ENCODE data around the gene MAPK9. TPM values are rescaled to one million over a fixed set of nuclear protein-coding genes. Genes with fewer than 3 reads are reported as not detected.
"Not testable (repeated sequence)": the region's sequence is repeated elsewhere in the genome, so short reads cannot be mapped to it uniquely, and the experiment has no call there.

Gene MAPK9
- total RNA-seq, 1 donor from 2014 or later = 47.4 TPM

- Mint-ChIP-seq H3K4me1 (ENCODE audit: low read depth, unreplicated experiment) (no peaks in the 10 kb centered on the region), H3K9me3 (ENCODE audit: unreplicated experiment) (peaks cover 1% of the 10 kb centered on the region), H3K4me3 (ENCODE audit: unreplicated experiment) (no peak overlapping the region), H3K36me3 (ENCODE audit: unreplicated experiment) (peaks cover 7% of the 10 kb centered on the region), H3K27me3 (ENCODE audit: unreplicated experiment) (peaks cover 1% of the 10 kb centered on the region), H3K27ac (ENCODE audit: unreplicated experiment) (no peak overlapping the region)
- TF ChIP-seq, protein P1, sequence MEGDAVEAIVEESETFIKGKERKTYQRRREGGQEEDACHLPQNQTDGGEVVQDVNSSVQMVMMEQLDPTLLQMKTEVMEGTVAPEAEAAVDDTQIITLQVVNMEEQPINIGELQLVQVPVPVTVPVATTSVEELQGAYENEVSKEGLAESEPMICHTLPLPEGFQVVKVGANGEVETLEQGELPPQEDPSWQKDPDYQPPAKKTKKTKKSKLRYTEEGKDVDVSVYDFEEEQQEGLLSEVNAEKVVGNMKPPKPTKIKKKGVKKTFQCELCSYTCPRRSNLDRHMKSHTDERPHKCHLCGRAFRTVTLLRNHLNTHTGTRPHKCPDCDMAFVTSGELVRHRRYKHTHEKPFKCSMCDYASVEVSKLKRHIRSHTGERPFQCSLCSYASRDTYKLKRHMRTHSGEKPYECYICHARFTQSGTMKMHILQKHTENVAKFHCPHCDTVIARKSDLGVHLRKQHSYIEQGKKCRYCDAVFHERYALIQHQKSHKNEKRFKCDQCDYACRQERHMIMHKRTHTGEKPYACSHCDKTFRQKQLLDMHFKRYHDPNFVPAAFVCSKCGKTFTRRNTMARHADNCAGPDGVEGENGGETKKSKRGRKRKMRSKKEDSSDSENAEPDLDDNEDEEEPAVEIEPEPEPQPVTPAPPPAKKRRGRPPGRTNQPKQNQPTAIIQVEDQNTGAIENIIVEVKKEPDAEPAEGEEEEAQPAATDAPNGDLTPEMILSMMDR (IDR thresholded peaks at IDR 0.05; ENCODE audit: partially characterized antibody, unreplicated experiment) = no peak
- DNase-seq = no peak
These were observed 11.5 kb upstream of the MAPK9 start for GRCh38 chr5:180303226-180304015.

DNA sequence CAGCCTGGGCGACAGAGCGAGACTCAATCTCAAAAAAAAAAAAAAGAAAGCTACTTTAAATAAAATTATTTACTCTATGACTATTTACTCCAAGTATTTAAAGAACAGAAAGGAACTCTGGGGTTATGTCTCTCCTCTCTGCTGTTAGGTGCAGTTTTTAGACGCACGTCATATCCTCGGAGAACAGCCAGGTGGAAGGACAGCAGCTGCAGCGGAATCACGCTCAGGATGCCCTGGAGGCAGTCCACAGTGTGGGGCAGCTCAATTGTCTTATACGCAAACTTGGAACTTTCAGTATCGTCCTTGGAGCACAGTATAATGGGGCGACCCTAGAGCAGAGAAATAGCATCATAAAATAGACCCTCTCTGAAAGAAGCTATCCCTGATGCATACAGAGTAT, 10.4 kb upstream of the MAPK9 start:
- Mint-ChIP-seq H3K9me3 (ENCODE audit: unreplicated experiment) (peaks cover 3% of the 10 kb centered on the region), H3K27ac (ENCODE audit: unreplicated experiment) (no peak overlapping the region), H3K4me1 (ENCODE audit: low read depth, unreplicated experiment) (no peaks in the 10 kb centered on the region), H3K27me3 (ENCODE audit: unreplicated experiment) (peaks cover 5% of the 10 kb centered on the region), H3K36me3 (ENCODE audit: unreplicated experiment) (peaks cover 7% of the 10 kb centered on the region), H3K4me3 (ENCODE audit: unreplicated experiment) (no peak overlapping the region)
- TF ChIP-seq, protein P1 (IDR thresholded peaks at IDR 0.05; ENCODE audit: partially characterized antibody, unreplicated experiment) = no peak
- no peak for DNase-seq

DNA sequence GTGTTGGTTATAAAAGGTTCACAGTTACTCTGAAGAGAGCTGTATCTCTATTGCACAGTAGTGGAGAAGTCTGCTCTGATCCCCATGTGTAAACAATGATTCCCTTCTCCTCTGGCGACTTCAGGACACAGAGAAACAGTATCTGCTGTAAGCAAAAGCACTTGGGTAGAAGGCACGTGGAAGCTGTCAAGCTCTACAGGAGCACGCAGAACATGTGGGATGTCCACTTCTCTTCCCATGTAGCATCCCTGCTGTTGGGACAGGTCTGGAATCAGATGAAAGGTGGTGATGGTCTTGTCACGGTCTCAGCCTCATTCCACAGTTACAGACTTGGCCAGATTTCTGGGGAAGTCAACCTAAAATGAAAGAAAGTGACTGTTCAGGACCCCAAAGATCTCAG, 9.4 kb upstream of the MAPK9 start:
- H3K9me3 Mint-ChIP-seq (ENCODE audit: unreplicated experiment) = peaks cover 3% of the 10 kb centered on the region
- H3K27me3 Mint-ChIP-seq (ENCODE audit: unreplicated experiment) = peaks cover 5% of the 10 kb centered on the region
- H3K4me3 Mint-ChIP-seq (ENCODE audit: unreplicated experiment) = no peak overlapping the region
- no peak overlapping the region for H3K27ac Mint-ChIP-seq (ENCODE audit: unreplicated experiment)
- TF ChIP-seq, protein P1 (IDR thresholded peaks at IDR 0.05; ENCODE audit: partially characterized antibody, unreplicated experiment) = no peak
- no peak for DNase-seq
- peaks cover 7% of the 10 kb centered on the region for H3K36me3 Mint-ChIP-seq (ENCODE audit: unreplicated experiment)
- H3K4me1 Mint-ChIP-seq (ENCODE audit: low read depth, unreplicated experiment) = no peaks in the 10 kb centered on the region

GRCh38 chr5:180299526-180299925, 7.6 kb upstream of the MAPK9 start:
- no peaks in the 10 kb centered on the region for H3K4me1 Mint-ChIP-seq (ENCODE audit: low read depth, unreplicated experiment)
- H3K9me3 Mint-ChIP-seq (ENCODE audit: unreplicated experiment) = peaks cover 4% of the 10 kb centered on the region
- no peak for DNase-seq
- H3K36me3 Mint-ChIP-seq (ENCODE audit: unreplicated experiment) = peaks cover 7% of the 10 kb centered on the region
- TF ChIP-seq, protein P1 (IDR thresholded peaks at IDR 0.05; ENCODE audit: partially characterized antibody, unreplicated experiment) = no peak
- H3K4me3 Mint-ChIP-seq (ENCODE audit: unreplicated experiment) = no peak overlapping the region
- H3K27me3 Mint-ChIP-seq (ENCODE audit: unreplicated experiment) = peaks cover 5% of the 10 kb centered on the region
- H3K27ac Mint-ChIP-seq (ENCODE audit: unreplicated experiment) = no peak overlapping the region

GRCh38 chr5:180299014-180299413, 7.1 kb upstream of the MAPK9 start:
- not testable (repeated sequence) for H3K27ac Mint-ChIP-seq (ENCODE audit: unreplicated experiment); H3K27me3 Mint-ChIP-seq (ENCODE audit: unreplicated experiment); H3K36me3 Mint-ChIP-seq (ENCODE audit: unreplicated experiment); DNase-seq; H3K4me1 Mint-ChIP-seq (ENCODE audit: low read depth, unreplicated experiment); H3K4me3 Mint-ChIP-seq (ENCODE audit: unreplicated experiment); H3K9me3 Mint-ChIP-seq (ENCODE audit: unreplicated experiment)
